Mucosa of descending colon (tissue), 3 donors: ENCODE data around the gene ASXL3. TPM values are rescaled to one million over a fixed set of nuclear protein-coding genes. Genes with fewer than 3 reads are reported as not detected.

Source experiments
- ATAC-seq: fragments of 200-7000 bp; cut with Tn5 transposase; one replicate; pipeline ENCODE4 v1.9.1; 2020; ENCODE audit warnings: mild to moderate bottlenecking, moderate library complexity
- DNase-seq, 3 donors: peaks; one replicate each; pipeline ENCODE4 v3.0.0-alpha.2; 2020
- H3K36me3 ChIP-seq: fragments of 200-600 bp; one replicate; pipeline ENCODE4 v1.8.0; 2021; ENCODE audit warnings: low read depth, mild to moderate bottlenecking
- H3K4me1 ChIP-seq: fragments of 200-600 bp; one replicate; pipeline ENCODE4 v1.8.0; 2021; ENCODE audit warnings: low read depth, mild to moderate bottlenecking
- H3K4me3 ChIP-seq: fragments of 200-600 bp; one replicate; pipeline ENCODE4 v1.8.0; 2021; ENCODE audit warnings: mild to moderate bottlenecking
- H3K9me3 ChIP-seq: fragments of 200-600 bp; one replicate; pipeline ENCODE4 v1.8.0; 2021; ENCODE audit warnings: mild to moderate bottlenecking
- intact Hi-C, 2 donors: fragments of 100-400 bp; cut with DNase I in 1 of 2; cut with micrococcal nuclease in 1 of 2; formaldehyde crosslinking; loops; one replicate each; pipeline versions ENCODE4 v1.11.0 to v1.11.1; 2022; cut with DNase I, micrococcal nuclease
- total RNA-seq, 3 donors: library from RNA; stranded (reverse); fragmentation: NEBNext Ultra II Directional in 2 of 3; extraction: Animal tissue kit (Norgen Biotek cat#: 25700) in 2 of 3; gene quantifications; one replicate each; pipeline versions ENCODE4 v1.2.1 to v1.2.4, GENCODE V29; 2021 to 2023
- TF ChIP-seq, protein P1 (sequence below): fragments of 200-600 bp; IDR thresholded peaks from one replicate; pipeline ENCODE4 v1.8.0; 2022; ENCODE audit warnings: antibody characterized with exemption, mild to moderate bottlenecking
- donor health status: DM: no; HTN: no; CAD: no; lungs with moderate emphysema.
- donor health status: DM: no; HTN: no; CAD: no.
- donor health status: DM: no; HTN: yes; CAD: no.

Gene ASXL3
- total RNA-seq, 3 donors from 2014 or later = 2.4 to 8.5 (median 4.0) TPM

- TF ChIP-seq, protein P1, sequence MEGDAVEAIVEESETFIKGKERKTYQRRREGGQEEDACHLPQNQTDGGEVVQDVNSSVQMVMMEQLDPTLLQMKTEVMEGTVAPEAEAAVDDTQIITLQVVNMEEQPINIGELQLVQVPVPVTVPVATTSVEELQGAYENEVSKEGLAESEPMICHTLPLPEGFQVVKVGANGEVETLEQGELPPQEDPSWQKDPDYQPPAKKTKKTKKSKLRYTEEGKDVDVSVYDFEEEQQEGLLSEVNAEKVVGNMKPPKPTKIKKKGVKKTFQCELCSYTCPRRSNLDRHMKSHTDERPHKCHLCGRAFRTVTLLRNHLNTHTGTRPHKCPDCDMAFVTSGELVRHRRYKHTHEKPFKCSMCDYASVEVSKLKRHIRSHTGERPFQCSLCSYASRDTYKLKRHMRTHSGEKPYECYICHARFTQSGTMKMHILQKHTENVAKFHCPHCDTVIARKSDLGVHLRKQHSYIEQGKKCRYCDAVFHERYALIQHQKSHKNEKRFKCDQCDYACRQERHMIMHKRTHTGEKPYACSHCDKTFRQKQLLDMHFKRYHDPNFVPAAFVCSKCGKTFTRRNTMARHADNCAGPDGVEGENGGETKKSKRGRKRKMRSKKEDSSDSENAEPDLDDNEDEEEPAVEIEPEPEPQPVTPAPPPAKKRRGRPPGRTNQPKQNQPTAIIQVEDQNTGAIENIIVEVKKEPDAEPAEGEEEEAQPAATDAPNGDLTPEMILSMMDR = no peak
- Histone ChIP-seq H3K9me3 (no peaks in the 10 kb centered on the region), H3K36me3 (no peaks in the 10 kb centered on the region), H3K4me3 (no peak overlapping the region), H3K4me1 (no peaks in the 10 kb centered on the region)
- no peak for DNase-seq
- no peak for ATAC-seq
- intact Hi-C loops = no loop called here
Measured at GRCh38 chr18:33611525-33612135, 33.6 kb downstream of the ASXL3 start.

DNA sequence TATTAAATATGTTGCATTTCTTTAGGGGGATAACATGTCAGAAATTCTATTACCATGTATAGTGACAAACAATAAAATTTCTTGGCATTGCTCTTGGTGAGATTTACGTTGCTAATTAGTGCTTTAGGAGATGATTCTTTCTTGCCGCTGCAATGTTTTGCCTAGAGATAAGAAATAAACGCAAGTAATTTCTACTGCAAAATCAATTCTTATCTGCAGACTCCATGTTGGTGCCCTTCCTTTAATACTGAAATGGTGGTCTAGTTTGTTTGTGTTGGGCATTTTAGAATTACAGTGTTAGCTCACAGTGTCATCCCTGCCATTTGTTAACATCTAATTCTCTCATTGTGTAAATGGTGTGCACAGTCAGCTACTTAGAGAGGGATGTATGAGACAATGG, 34.6 kb downstream of the ASXL3 start:
- Histone ChIP-seq H3K4me1 (no peaks in the 10 kb centered on the region), H3K9me3 (no peaks in the 10 kb centered on the region), H3K4me3 (no peak overlapping the region), H3K36me3 (no peaks in the 10 kb centered on the region)
- ATAC-seq (no peak), DNase-seq (no peak)
- intact Hi-C loops = no loop called here
- TF ChIP-seq, protein P1 = no peak

GRCh38 chr18:33616556-33616955, 38.5 kb downstream of the ASXL3 start:
- Histone ChIP-seq H3K36me3 (no peaks in the 10 kb centered on the region), H3K4me1 (no peaks in the 10 kb centered on the region), H3K9me3 (no peaks in the 10 kb centered on the region), H3K4me3 (no peak overlapping the region)
- intact Hi-C loops = no loop called here
- ATAC-seq (no peak), DNase-seq (no peak)
- TF ChIP-seq, protein P1 = no peak

DNA sequence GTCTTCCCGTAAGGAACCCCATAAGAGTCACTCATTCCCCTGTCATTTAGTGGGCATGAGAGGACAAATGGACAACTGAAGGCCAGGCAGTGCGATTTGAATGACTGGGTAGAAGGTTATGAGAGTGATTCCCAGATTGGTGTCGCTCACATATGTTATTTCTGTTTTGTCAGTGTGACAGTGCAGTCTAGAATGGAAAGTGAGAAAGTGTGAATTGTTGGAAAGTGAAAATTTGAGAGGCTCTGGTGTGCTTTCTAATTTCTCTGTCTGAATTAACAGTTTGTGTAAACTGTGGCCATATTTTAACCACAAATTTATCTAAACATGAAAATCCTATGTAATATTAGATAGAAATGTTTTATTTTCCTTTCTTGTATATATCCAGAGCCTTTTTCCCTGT, 49.1 kb downstream of the ASXL3 start:
- Histone ChIP-seq H3K36me3 (no peaks in the 10 kb centered on the region), H3K9me3 (no peaks in the 10 kb centered on the region), H3K4me3 (no peak overlapping the region), H3K4me1 (no peaks in the 10 kb centered on the region)
- TF ChIP-seq, protein P1 = no peak
- intact Hi-C loops = no loop called here
- no peak for DNase-seq
- no peak for ATAC-seq

DNA sequence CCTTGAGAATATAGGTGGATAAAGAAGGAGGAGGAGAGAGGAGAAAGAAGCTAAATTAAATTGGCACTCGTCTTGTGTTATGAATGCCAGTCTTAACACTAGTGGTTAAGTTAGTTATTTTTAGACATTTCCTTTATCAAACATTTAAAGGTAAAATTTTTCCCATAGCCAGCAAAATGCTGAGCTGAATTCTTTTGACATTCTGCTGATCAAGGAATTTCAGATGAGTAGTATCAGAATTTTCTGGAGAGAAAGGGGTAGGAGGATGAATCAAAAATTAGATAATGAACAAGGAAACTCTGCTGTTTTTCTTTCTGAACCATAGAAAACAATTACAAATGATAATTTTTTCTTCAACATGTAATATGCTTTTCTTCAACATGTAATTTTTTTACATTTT, 52.5 kb downstream of the ASXL3 start:
- H3K9me3 ChIP-seq = no peaks in the 10 kb centered on the region
- DNase-seq (no peak), ATAC-seq (no peak)
- no peak overlapping the region for H3K4me3 ChIP-seq
- no peaks in the 10 kb centered on the region for H3K36me3 ChIP-seq
- intact Hi-C loops = no loop called here
- TF ChIP-seq, protein P1 = no peak
- H3K4me1 ChIP-seq = no peaks in the 10 kb centered on the region

DNA sequence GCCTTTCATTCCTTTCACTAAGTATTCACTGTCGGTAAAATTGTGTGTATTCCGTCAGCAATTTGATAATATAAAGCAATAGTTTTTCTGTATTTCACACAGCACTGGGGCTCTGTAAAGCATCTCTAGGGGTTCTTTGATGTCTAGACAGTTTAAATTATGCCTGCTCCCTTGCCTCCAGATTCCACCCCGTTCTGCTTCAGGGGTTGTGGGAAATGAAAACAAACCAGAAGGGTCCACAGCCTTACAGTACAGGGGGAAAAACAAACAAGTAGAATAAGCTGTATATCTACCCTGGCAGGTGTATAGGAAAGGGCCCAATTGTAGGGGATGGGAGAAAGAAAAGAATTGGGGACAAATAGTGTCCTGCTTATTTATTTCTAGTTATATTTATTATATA, 63.1 kb downstream of the ASXL3 start:
- Histone ChIP-seq H3K4me1 (no peaks in the 10 kb centered on the region), H3K9me3 (no peaks in the 10 kb centered on the region), H3K36me3 (no peaks in the 10 kb centered on the region), H3K4me3 (no peak overlapping the region)
- intact Hi-C loops = no loop called here
- no peak for ATAC-seq
- no peak for DNase-seq
- TF ChIP-seq, protein P1 = no peak
